H1 (cell line): ENCODE measurements around the gene UBE2M. TPM values are rescaled to one million over a fixed set of nuclear protein-coding genes. Genes with fewer than 3 reads are reported as not detected.

ENCODE experiments used
- CTCF ChIA-PET: fragments of 300-600 bp; sonication (Branson Sonifier 250); formaldehyde crosslinking; loops from one replicate; lab custom pipeline; 2021; ENCODE audit not compliant: partially characterized antibody; lab: Charles Lee
- POLR2A ChIA-PET: fragments of 300-600 bp; sonication (Branson Sonifier 250); formaldehyde crosslinking; loops from one replicate; lab custom pipeline; 2021; ENCODE audit warnings: inconsistent platforms; ENCODE audit not compliant: partially characterized antibody; lab: Charles Lee
- DNase-seq, 2 experiments: peaks; one replicate each; pipeline versions ENCODE4 v3.0.0 to v3.0.0-alpha.2; 2010 to 2022; ENCODE audit warnings: low spot score in 2 of 2, low read depth in 1 of 2, mixed read lengths in 1 of 2
- FAIRE-seq: peaks from 2 replicates; lab custom pipeline; 2011; peaks lifted over from hg19 to GRCh38; lab: Jason Lieb, UNC
- H2AFZ ChIP-seq: 2 replicates; pipeline ENCODE4 v1.8.1; 2012; ENCODE audit warnings: low read length, inconsistent platforms
- H2AK5ac ChIP-seq: 2 replicates; pipeline ENCODE4 v1.6.1; 2013; ENCODE audit warnings: low read depth, low read length
- H2BK120ac ChIP-seq: replicated peaks from 2 replicates; pipeline ENCODE3; 2013; ENCODE audit warnings: low read depth, low read length, inconsistent platforms
- H2BK12ac ChIP-seq: 2 replicates; pipeline ENCODE4 v1.6.1; 2013; ENCODE audit warnings: low read depth, low read length
- H2BK15ac ChIP-seq: 2 replicates; pipeline ENCODE4 v1.6.1; 2013; ENCODE audit warnings: low read length
- H2BK20ac ChIP-seq: 2 replicates; pipeline ENCODE4 v1.6.1; 2013; ENCODE audit warnings: low read length
- H2BK5ac ChIP-seq: 2 replicates; pipeline ENCODE4 v1.6.1; 2013; ENCODE audit warnings: low read depth, low read length
- H3K14ac ChIP-seq: 2 replicates; pipeline ENCODE4 v1.6.1; 2013; ENCODE audit warnings: inconsistent platforms; ENCODE audit not compliant: insufficient read length
- H3K18ac ChIP-seq: 2 replicates; pipeline ENCODE4 v1.6.1; 2013; ENCODE audit warnings: low read length; ENCODE audit errors: extremely low read depth
- H3K23ac ChIP-seq: 2 replicates; pipeline ENCODE4 v1.6.1; 2013; ENCODE audit warnings: inconsistent platforms; ENCODE audit not compliant: insufficient read length
- H3K23me2 ChIP-seq: 2 replicates; pipeline ENCODE4 v1.6.1; 2013; ENCODE audit warnings: low read depth, low read length
- H3K27ac ChIP-seq: 2 replicates; pipeline ENCODE4 v1.6.1; 2011; ENCODE audit warnings: low read depth, low read length, inconsistent platforms
- H3K27me3 ChIP-seq, 4 experiments: replicated peaks in 1 of 4; 1 replicate in 1 of 4; 2 replicates in 3 of 4; pipeline versions ENCODE4 v1.6.1 to v1.8.1; 2011 to 2013; ENCODE audit warnings: low read length in 3 of 4, mild to moderate bottlenecking in 3 of 4, inconsistent platforms in 2 of 4, mixed read lengths in 2 of 4, moderate library complexity in 1 of 4; ENCODE audit not compliant: control insufficient read depth in 3 of 4, insufficient read depth in 3 of 4; ENCODE audit errors: extremely low read depth in 1 of 4
- H3K36me3 ChIP-seq, 4 experiments: 2 replicates each; pipeline versions ENCODE4 v1.6.1 to v1.8.1; 2011 to 2013; ENCODE audit warnings: mild to moderate bottlenecking in 4 of 4, low read length in 3 of 4, moderate library complexity in 2 of 4, control low read depth in 1 of 4, inconsistent platforms in 1 of 4; ENCODE audit not compliant: insufficient read depth in 4 of 4, control insufficient read depth in 2 of 4
- H3K4ac ChIP-seq: replicated peaks from 2 replicates; pipeline ENCODE3; 2013; ENCODE audit warnings: low read length, low read depth, mixed read lengths, inconsistent platforms; ENCODE audit not compliant: insufficient read length
- H3K4me1 ChIP-seq, 4 experiments: replicated peaks in 1 of 4; 1 replicate in 1 of 4; 2 replicates in 3 of 4; pipeline versions ENCODE4 v1.6.1 to v1.8.1; 2011 to 2013; ENCODE audit warnings: low read length in 3 of 4, inconsistent platforms in 2 of 4, mixed read lengths in 1 of 4; ENCODE audit not compliant: insufficient read depth in 4 of 4, control insufficient read depth in 3 of 4
- H3K4me2 ChIP-seq, 2 experiments: 2 replicates each; pipeline versions ENCODE4 v1.6.1 to v1.8.1; 2011 to 2013; ENCODE audit warnings: low read depth in 2 of 2, low read length in 2 of 2, control low read depth in 1 of 2, inconsistent platforms in 1 of 2, mild to moderate bottlenecking in 1 of 2; ENCODE audit not compliant: insufficient read depth in 1 of 2
- H3K4me3 ChIP-seq, 4 experiments: fragments of 200-600, 300-600 bp in 1 of 4; sonication (generic), shearing (Covaris generic), sonication (Bioruptor Twin) in 1 of 4; 2 replicates each; pipeline versions ENCODE4 v1.5.1 to v1.8.1; 2011 to 2016; ENCODE audit warnings: low read length in 4 of 4, low read depth in 3 of 4, control low read depth in 2 of 4, inconsistent platforms in 2 of 4, mild to moderate bottlenecking in 2 of 4, mixed read lengths in 1 of 4, moderate library complexity in 1 of 4; ENCODE audit not compliant: insufficient read depth in 2 of 4; ENCODE audit errors: extremely low read depth in 1 of 4
- H3K56ac ChIP-seq: replicated peaks from 2 replicates; pipeline ENCODE3; 2013; ENCODE audit warnings: low read depth, mild to moderate bottlenecking, mixed read lengths, low read length, inconsistent platforms; ENCODE audit not compliant: insufficient read length
- H3K79me1 ChIP-seq: 2 replicates; pipeline ENCODE4 v1.6.1; 2013; ENCODE audit warnings: low read depth, low read length, control low read depth
- H3K79me2 ChIP-seq, 2 experiments: 2 replicates each; pipeline versions ENCODE4 v1.6.1 to v1.8.1; 2012 to 2013; ENCODE audit warnings: low read length in 2 of 2, mild to moderate bottlenecking in 2 of 2, inconsistent platforms in 1 of 2; ENCODE audit not compliant: insufficient read depth in 2 of 2, control insufficient read depth in 1 of 2
- H3K9ac ChIP-seq, 4 experiments: replicated peaks in 1 of 4; 1 replicate in 1 of 4; 2 replicates in 3 of 4; pipeline versions ENCODE4 v1.6.1 to v1.8.1; 2011 to 2013; ENCODE audit warnings: low read depth in 3 of 4, low read length in 3 of 4, control low read depth in 2 of 4, mild to moderate bottlenecking in 2 of 4, moderate library complexity in 2 of 4, inconsistent platforms in 1 of 4; ENCODE audit errors: extremely low read depth in 1 of 4
- H3K9me3 ChIP-seq, 2 experiments: 2 replicates each; pipeline versions ENCODE4 v1.6.1 to v1.8.1; 2012 to 2013; ENCODE audit warnings: mild to moderate bottlenecking in 2 of 2, moderate library complexity in 2 of 2, control low read depth in 1 of 2, inconsistent platforms in 1 of 2, low read depth in 1 of 2, low read length in 1 of 2, mixed read lengths in 1 of 2; ENCODE audit not compliant: insufficient read depth in 2 of 2
- H4K20me1 ChIP-seq, 2 experiments: replicated peaks in 1 of 2; 2 replicates each; pipeline versions ENCODE3 to v1.8.1; 2011 to 2013; ENCODE audit warnings: inconsistent platforms in 2 of 2, low read length in 2 of 2, mild to moderate bottlenecking in 1 of 2; ENCODE audit not compliant: insufficient read depth in 2 of 2, control insufficient read depth in 1 of 2
- H4K5ac ChIP-seq: 2 replicates; pipeline ENCODE4 v1.6.1; 2013; ENCODE audit warnings: low read length, low read depth, mixed read lengths, inconsistent platforms; ENCODE audit not compliant: insufficient read length
- H4K8ac ChIP-seq: 2 replicates; pipeline ENCODE4 v1.8.0; 2013; ENCODE audit warnings: mild to moderate bottlenecking, moderate library complexity, low read length, inconsistent platforms; ENCODE audit not compliant: insufficient read depth; ENCODE audit errors: extremely low read depth
- H4K91ac ChIP-seq: replicated peaks from 2 replicates; pipeline ENCODE3; 2013; ENCODE audit warnings: low read length, mixed read lengths, inconsistent platforms; ENCODE audit not compliant: insufficient read length
- EZH2 ChIP-seq: fragments of 200-600 bp; sonication (generic); IDR thresholded peaks from 2 replicates; pipeline ENCODE4 v1.7.1; 2012; ENCODE audit warnings: low read depth, mild to moderate bottlenecking, moderate library complexity, low read length, inconsistent platforms; ENCODE audit not compliant: severe bottlenecking
- GTF2F1 ChIP-seq: IDR thresholded peaks from 2 replicates; pipeline ENCODE4 v1.6.1; 2012; ENCODE audit warnings: low read depth, low read length, improper control_type of control experiment, borderline replicate concordance
- HDAC2 ChIP-seq, 2 experiments: fragments of 300-600 bp in 1 of 2; sonication (generic) in 1 of 2; IDR thresholded peaks; 2 replicates each; pipeline ENCODE4 v1.6.1; 2011 to 2012; ENCODE audit warnings: low read depth in 2 of 2, low read length in 2 of 2, mild to moderate bottlenecking in 2 of 2, moderate library complexity in 2 of 2, borderline replicate concordance in 1 of 2, inconsistent platforms in 1 of 2
- JUN ChIP-seq: IDR thresholded peaks from 2 replicates; pipeline ENCODE4 v1.6.1; 2011; ENCODE audit warnings: low read depth, mild to moderate bottlenecking, improper control_type of control experiment, low read length
- POLR2A ChIP-seq, 2 experiments: IDR thresholded peaks; 1 replicate in 1 of 2; 2 replicates in 1 of 2; pipeline ENCODE4 v1.6.1; 2011; ENCODE audit warnings: low read depth in 2 of 2, low read length in 2 of 2, mild to moderate bottlenecking in 2 of 2; ENCODE audit errors: control extremely low read depth in 1 of 2
- POLR2AphosphoS5 ChIP-seq: IDR thresholded peaks from 2 replicates; pipeline ENCODE4 v1.6.1; 2011; ENCODE audit warnings: low read depth, low read length
- SIN3A ChIP-seq, 2 experiments: IDR thresholded peaks in 1 of 2; conservative IDR thresholded peaks in 1 of 2; 2 replicates each; pipeline ENCODE4 v1.6.1; 2011 to 2012; ENCODE audit warnings: low read length in 2 of 2, improper control_type of control experiment in 1 of 2, low read depth in 1 of 2, mild to moderate bottlenecking in 1 of 2
- SP2 ChIP-seq: IDR thresholded peaks from 2 replicates; pipeline ENCODE4 v1.6.1; 2012; ENCODE audit warnings: mild to moderate bottlenecking, low read length, inconsistent platforms
- YY1 ChIP-seq: IDR thresholded peaks from 2 replicates; pipeline ENCODE4 v1.6.1; 2011; ENCODE audit warnings: low read depth, mild to moderate bottlenecking, low read length
- WGBS, 2 experiments: shearing (Covaris generic) in 1 of 2; methylation state at CpG; one replicate each; pipeline versions ENCODE4 v1.1.6 to v1.1.7; 2013 to 2015; ENCODE audit warnings: low lambda C conversion rate in 2 of 2, mixed read lengths in 2 of 2, inconsistent platforms in 1 of 2, low coverage in 1 of 2, missing lambda C conversion rate in 1 of 2; ENCODE audit not compliant: insufficient replicate concordance in 2 of 2, insufficient coverage in 1 of 2, insufficient read length in 1 of 2; ENCODE audit errors: extremely low coverage in 1 of 2, missing lambda C conversion rate in 1 of 2; 5-methylcytosine and 5-hydroxymethylcytosine counted together
- polyA plus RNA-seq, 7 experiments: library from polyadenylated mRNA; depleted of rRNA in 3 of 7; stranded (reverse) in 5 of 7; unstranded in 2 of 7; fragments of >200 nt in 5 of 7; fragments of 200-250 nt in 2 of 7; gene quantifications; 1 replicate in 5 of 7; 2 replicates in 1 of 7; 4 replicates in 1 of 7; pipeline versions ENCODE4 v1.2.1 to v1.2.3, GENCODE V29; 2011 to 2013; ENCODE audit warnings: missing spikeins in 2 of 7, mixed read lengths in 2 of 7
- total RNA-seq: library from RNA; stranded (reverse); fragmentation: NEBNext Ultra II Directional; extraction: Animal tissue kit (Norgen Biotek cat#: 25700); gene quantifications from 2 replicates; pipeline ENCODE4 v1.2.1, GENCODE V29; 2021
- TF ChIP-seq, protein P1 (sequence below): IDR thresholded peaks from 2 replicates; pipeline ENCODE4 v1.6.1; 2011; ENCODE audit warnings: low read depth, mild to moderate bottlenecking, low read length; ENCODE audit not compliant: insufficient read depth

The UBE2M gene
- total and polyA plus RNA-seq, 2 of the 8 experiments (the other 6 are each of a cell fraction or from before 2014, with no cell fraction given): 93.8 to 114 TPM

- Histone ChIP-seq H4K91ac (peak overlapping the region; percentile 97), H3K27ac (peak overlapping the region; percentile 92; the same call in 1 of the 2 replicates), H2AFZ (no peak overlapping the region), H4K20me1 (peaks cover 39 to 48% of the 10 kb centered on the region in 2 experiments), H3K36me3 (peaks cover 28 to 46% (median 37%) of the 10 kb centered on the region in 4 experiments), H3K9ac (peak overlapping the region; percentile 92 to 100 (median 95)), H4K8ac (peak overlapping the region; percentile 99), H2BK120ac (no peak overlapping the region), H3K79me2 (peaks cover 28 to 49% of the 10 kb centered on the region in 2 experiments), H3K27me3 (peaks cover 0 to 18% (median 10%) of the 10 kb centered on the region in 4 experiments; a peak in 5 of 7 replicates), H2AK5ac (no peak overlapping the region), H3K9me3 (no peaks in the 10 kb centered on the region), H3K4me3 (peak overlapping the region; percentile 89 to 100 (median 94)), H3K79me1 (peaks cover 13% of the 10 kb centered on the region), H3K23ac (no peak overlapping the region), H2BK20ac (no peak overlapping the region), H3K56ac (peak overlapping the region; percentile 97), H4K5ac (peak overlapping the region; percentile 57), H2BK15ac (no peak overlapping the region), H3K14ac (no peak overlapping the region), H3K18ac (peak overlapping the region; percentile 99), H2BK12ac (no peak overlapping the region), H3K4ac (peak overlapping the region; percentile 38), H2BK5ac (no peak overlapping the region; the same call in 1 of the 2 replicates), H3K4me2 (peak overlapping the region; percentile 92 to 98), H3K23me2 (peaks cover 13% of the 10 kb centered on the region), H3K4me1 (peaks cover 3 to 10% (median 5%) of the 10 kb centered on the region in 4 experiments; a peak in 6 of 7 replicates)
- FAIRE-seq (no peak), DNase-seq (no peak)
- WGBS, 2 experiments: 2% methylated on average over 38 of the region's 92 CpGs; no CpG with 5 or more reads in 1 of the 2 experiments
- CTCF ChIA-PET: interaction anchor here (1.3 to 3.6 kb wide), 4 partner anchors 9 to 36 kb away, joined by 5 to 21 read pairs (median 8); partner anchors contain the start of genes CHMP2A and ZBTB45
- POLR2A ChIA-PET: interaction anchor here (1.0 to 13.8 kb wide), 14 partner anchors 9 to 165 kb away, joined by 3 to 650 read pairs (median 9); partner anchors contain the start of genes CHMP2A, MZF1, SLC27A5 and UBE2M
- TF ChIP-seq EZH2 (no peak), GTF2F1 (no peak), POLR2A (IDR thresholded peaks at IDR 0.05; ENCODE audit: control extremely low read depth in 1 of 2, low read depth in 2 of 2, low read length in 2 of 2) (peak in 1 of 2 experiments; percentile 52; a peak in 1 of 3 replicates), JUN (no peak), POLR2AphosphoS5 (0 out of 2 replicates have a peak, but pooled peaks have one; percentile 60), SP2 (no peak), HDAC2 (IDR thresholded peaks at IDR 0.05; ENCODE audit: borderline replicate concordance in 1 of 2, low read depth in 2 of 2, low read length in 2 of 2) (0 out of 4 replicates have a peak, but pooled peaks of 1 of the 2 experiments have one; percentile 52), SIN3A (conservative IDR thresholded peaks at IDR 0.05 in 1 of 2, IDR thresholded peaks at IDR 0.05 in 1 of 2; ENCODE audit: low read depth in 1 of 2, low read length in 2 of 2) (peak in 1 of 2 experiments; percentile 20; a peak in 1 of 4 replicates), YY1 (peak; percentile 71; the same call in 1 of the 2 replicates)
- TF ChIP-seq, protein P1, sequence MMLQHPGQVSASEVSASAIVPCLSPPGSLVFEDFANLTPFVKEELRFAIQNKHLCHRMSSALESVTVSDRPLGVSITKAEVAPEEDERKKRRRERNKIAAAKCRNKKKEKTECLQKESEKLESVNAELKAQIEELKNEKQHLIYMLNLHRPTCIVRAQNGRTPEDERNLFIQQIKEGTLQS: no peak
Measured at GRCh38 chr19:58544591-58545285, 13.7 kb downstream of the UBE2M start.
